NT2/D1 (cell line): Measurements from ENCODE around the gene BCORL1.

ENCODE experiments used
- DNase-seq: peaks from one replicate; pipeline ENCODE4 v3.0.0-alpha.2; 2011; ENCODE audit warnings: low read depth, low spot score
- H3K27me3 ChIP-seq: 2 replicates; pipeline ENCODE4 v1.6.0; 2011; ENCODE audit warnings: mild to moderate bottlenecking; ENCODE audit not compliant: insufficient read length, insufficient read depth
- H3K36me3 ChIP-seq: 2 replicates; pipeline ENCODE4 v1.6.1; 2011; ENCODE audit warnings: mild to moderate bottlenecking, low read length, mixed read lengths; ENCODE audit not compliant: insufficient read depth, insufficient read length
- H3K4me1 ChIP-seq: 2 replicates; pipeline ENCODE4 v1.5.1; 2011; ENCODE audit not compliant: insufficient read depth, insufficient read length
- H3K4me3 ChIP-seq: 2 replicates; pipeline ENCODE4 v1.5.1; 2011; ENCODE audit warnings: low read depth; ENCODE audit not compliant: insufficient read length
- H3K9ac ChIP-seq: 2 replicates; pipeline ENCODE4 v1.6.0; 2011; ENCODE audit warnings: low read depth; ENCODE audit not compliant: insufficient read length
- H3K9me3 ChIP-seq: 2 replicates; pipeline ENCODE4 v1.5.1; 2011; ENCODE audit warnings: mild to moderate bottlenecking, low read length; ENCODE audit not compliant: insufficient read depth
- SUZ12 ChIP-seq: IDR thresholded peaks from 2 replicates; pipeline ENCODE4 v1.6.1; 2011; ENCODE audit not compliant: insufficient read length, insufficient read depth; ENCODE audit errors: extremely low read depth
- YY1 ChIP-seq: IDR thresholded peaks from 2 replicates; pipeline ENCODE4 v1.6.1; 2011; ENCODE audit not compliant: insufficient read length, insufficient read depth
- ZNF274 ChIP-seq: IDR thresholded peaks from 2 replicates; pipeline ENCODE4 v1.6.1; 2011; ENCODE audit warnings: mild to moderate bottlenecking, low read depth, low read length

The BCORL1 gene

GRCh38 chrX:130080791-130081367, 98.4 kb downstream of the BCORL1 start:
- TF ChIP-seq YY1 (no peak), ZNF274 (no peak), SUZ12 (no peak)
- Histone ChIP-seq H3K36me3 (peaks cover 13% of the 10 kb centered on the region), H3K9me3 (no peaks in the 10 kb centered on the region), H3K27me3 (no peaks in the 10 kb centered on the region), H3K4me1 (peaks cover 2% of the 10 kb centered on the region), H3K9ac (no peak overlapping the region), H3K4me3 (no peak overlapping the region)
- no peak for DNase-seq

- Histone ChIP-seq H3K4me1 (peaks cover 2% of the 10 kb centered on the region), H3K9me3 (no peaks in the 10 kb centered on the region), H3K27me3 (no peaks in the 10 kb centered on the region), H3K4me3 (no peak overlapping the region), H3K36me3 (peaks cover 13% of the 10 kb centered on the region), H3K9ac (no peak overlapping the region)
- no peak for DNase-seq
- TF ChIP-seq ZNF274 (no peak), SUZ12 (no peak), YY1 (no peak)
These were observed 99.1 kb downstream of the BCORL1 start for GRCh38 chrX:130081421-130082045.

- Histone ChIP-seq H3K27me3 (no peaks in the 10 kb centered on the region), H3K4me1 (peaks cover 6% of the 10 kb centered on the region), H3K9me3 (no peaks in the 10 kb centered on the region), H3K9ac (peak overlapping the region; percentile 42), H3K36me3 (peaks cover 12% of the 10 kb centered on the region), H3K4me3 (no peak overlapping the region)
- DNase-seq: no peak
- no peak for TF ChIP-seq SUZ12
- no peak for TF ChIP-seq YY1
- TF ChIP-seq ZNF274: no peak
These were observed 100.0 kb downstream of the BCORL1 start for GRCh38 chrX:130082244-130083106.

- Histone ChIP-seq H3K36me3 (peaks cover 12% of the 10 kb centered on the region), H3K4me1 (peaks cover 6% of the 10 kb centered on the region), H3K4me3 (no peak overlapping the region), H3K9me3 (no peaks in the 10 kb centered on the region), H3K9ac (no peak overlapping the region), H3K27me3 (no peaks in the 10 kb centered on the region)
- DNase-seq: no peak
- TF ChIP-seq ZNF274 (no peak), YY1 (no peak), SUZ12 (no peak)
These were observed 100.7 kb downstream of the BCORL1 start for GRCh38 chrX:130083107-130083490.

- TF ChIP-seq SUZ12: no peak
- TF ChIP-seq YY1: no peak
- no peak for TF ChIP-seq ZNF274
- Histone ChIP-seq H3K4me1 (peaks cover 6% of the 10 kb centered on the region), H3K36me3 (peaks cover 12% of the 10 kb centered on the region), H3K27me3 (no peaks in the 10 kb centered on the region), H3K4me3 (no peak overlapping the region), H3K9me3 (no peaks in the 10 kb centered on the region), H3K9ac (peak overlapping the region; percentile 21)
- no peak for DNase-seq
These were observed 101.4 kb downstream of the BCORL1 start for GRCh38 chrX:130083656-130084382.

- DNase-seq: no peak
- peaks cover 6% of the 10 kb centered on the region for H3K4me1 ChIP-seq
- no peaks in the 10 kb centered on the region for H3K9me3 ChIP-seq
- TF ChIP-seq ZNF274: no peak
- no peak for TF ChIP-seq YY1
- TF ChIP-seq SUZ12: no peak
- H3K4me3 ChIP-seq: no peak overlapping the region
- H3K9ac ChIP-seq: no peak overlapping the region
- no peaks in the 10 kb centered on the region for H3K27me3 ChIP-seq
- H3K36me3 ChIP-seq: peaks cover 12% of the 10 kb centered on the region
These were observed 102.3 kb downstream of the BCORL1 start for GRCh38 chrX:130084631-130085237.
